ENCODE data around the gene RMC1.

DNA sequence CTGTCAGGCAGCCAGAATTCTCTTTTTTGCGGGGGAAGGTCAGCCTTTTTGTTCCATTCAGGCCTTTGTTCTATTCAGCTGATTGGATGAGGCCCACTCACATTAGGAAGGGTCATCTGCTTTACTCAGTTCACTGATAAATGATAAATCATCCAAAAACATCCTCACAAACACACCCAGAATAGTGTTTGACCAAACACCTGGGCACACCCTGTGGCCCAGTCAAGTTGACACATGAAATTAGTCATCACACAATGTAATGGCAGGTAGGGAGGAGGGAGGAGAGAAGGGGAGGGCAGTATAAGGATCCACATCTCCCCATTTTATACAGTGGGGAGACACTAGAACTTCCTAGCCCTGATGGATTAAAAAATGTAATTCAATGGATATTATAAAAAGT is 8.3 kb upstream of the RMC1 start:
- TF ChIP-seq POLR2A (IDR thresholded peaks at IDR 0.05): no peak
- TF ChIP-seq, protein P1, sequence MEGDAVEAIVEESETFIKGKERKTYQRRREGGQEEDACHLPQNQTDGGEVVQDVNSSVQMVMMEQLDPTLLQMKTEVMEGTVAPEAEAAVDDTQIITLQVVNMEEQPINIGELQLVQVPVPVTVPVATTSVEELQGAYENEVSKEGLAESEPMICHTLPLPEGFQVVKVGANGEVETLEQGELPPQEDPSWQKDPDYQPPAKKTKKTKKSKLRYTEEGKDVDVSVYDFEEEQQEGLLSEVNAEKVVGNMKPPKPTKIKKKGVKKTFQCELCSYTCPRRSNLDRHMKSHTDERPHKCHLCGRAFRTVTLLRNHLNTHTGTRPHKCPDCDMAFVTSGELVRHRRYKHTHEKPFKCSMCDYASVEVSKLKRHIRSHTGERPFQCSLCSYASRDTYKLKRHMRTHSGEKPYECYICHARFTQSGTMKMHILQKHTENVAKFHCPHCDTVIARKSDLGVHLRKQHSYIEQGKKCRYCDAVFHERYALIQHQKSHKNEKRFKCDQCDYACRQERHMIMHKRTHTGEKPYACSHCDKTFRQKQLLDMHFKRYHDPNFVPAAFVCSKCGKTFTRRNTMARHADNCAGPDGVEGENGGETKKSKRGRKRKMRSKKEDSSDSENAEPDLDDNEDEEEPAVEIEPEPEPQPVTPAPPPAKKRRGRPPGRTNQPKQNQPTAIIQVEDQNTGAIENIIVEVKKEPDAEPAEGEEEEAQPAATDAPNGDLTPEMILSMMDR (IDR thresholded peaks at IDR 0.05): no peak
